ENCODE data around the gene RBPJ. TPM values are rescaled to one million over a fixed set of nuclear protein-coding genes. Genes with fewer than 3 reads are reported as not detected.

The RBPJ gene
- polyA plus RNA-seq, 1 of the 3 experiments (the other 2 are of a cell fraction): 13.8 TPM

GRCh38 chr4:26418850-26419249 lies 98.0 kb downstream of the RBPJ start:
- H3K9me2 ChIP-seq: no peaks in the 10 kb centered on the region
- DNase-seq: no peak
- TF ChIP-seq MEF2A (IDR thresholded peaks at IDR 0.05; ENCODE audit: borderline replicate concordance, low read depth): no peak
- no peak for TF ChIP-seq YY1 (IDR thresholded peaks at IDR 0.05; ENCODE audit: low read depth)
- TF ChIP-seq REST (IDR thresholded peaks at IDR 0.05; ENCODE audit: low read depth, low read length): no peak
- peaks cover 0 to 11% of the 10 kb centered on the region in 2 experiments; a peak in 1 of 4 replicates for H3K4me1 ChIP-seq (ENCODE audit: control insufficient read depth in 1 of 2, insufficient read depth in 2 of 2, low read depth in 1 of 2, low read length in 1 of 2)
- H3K9ac ChIP-seq: no peak overlapping the region
- no peaks in the 10 kb centered on the region for H3K9me3 ChIP-seq
- H3K4me3 ChIP-seq (ENCODE audit: low read depth in 2 of 2, low read length in 1 of 2): no peak overlapping the region
- no peaks in the 10 kb centered on the region for H4K20me1 ChIP-seq (ENCODE audit: insufficient read depth)
- ChIA-PET POLR2A (no interaction called here), CTCF (interaction anchor here (0.7 to 2.8 kb wide), 12 partner anchors 8 to 629 kb away, joined by 3 to 13 read pairs (median 3); no protein-coding TSS in a partner anchor)
- WGBS (ENCODE audit: low lambda C conversion rate): 94% methylated on average over 8 of the region's 9 CpGs
- H2AFZ ChIP-seq (ENCODE audit: low read depth): no peak overlapping the region
- H3F3A ChIP-seq (replicated peaks; ENCODE audit: insufficient read depth): peaks cover 4% of the 10 kb centered on the region
- no peak overlapping the region for H3K27ac ChIP-seq (ENCODE audit: low read depth in 2 of 2, low read length in 1 of 2)
- no peaks in the 10 kb centered on the region for H3K27me3 ChIP-seq (ENCODE audit: insufficient read depth)
- H3K79me2 ChIP-seq (ENCODE audit: insufficient read depth): no peaks in the 10 kb centered on the region
- H3K4me2 ChIP-seq: no peak overlapping the region
- H3K36me3 ChIP-seq (replicated peaks in 1 of 2; ENCODE audit: control insufficient read depth in 1 of 2, insufficient read depth in 2 of 2, low read length in 1 of 2): peaks cover 20 to 24% of the 10 kb centered on the region in 2 experiments

- CTCF ChIA-PET: interaction anchor here (2.5 kb wide), 1 partner anchor 10 kb away, joined by 12 read pairs; no protein-coding TSS in a partner anchor
- TF ChIP-seq RAD21 (IDR thresholded peaks at IDR 0.05; ENCODE audit: low read length) (no peak), TCF12 (IDR thresholded peaks at IDR 0.05) (no peak), FOXJ3 (CRISPR knock-in tag; IDR thresholded peaks at IDR 0.05) (no peak), JUND (IDR thresholded peaks at IDR 0.05) (no peak), TAF1 (IDR thresholded peaks at IDR 0.05; ENCODE audit: borderline replicate concordance, low read depth, low read length) (no peak), NFIC (IDR thresholded peaks at IDR 0.05; ENCODE audit: borderline replicate concordance) (no peak), ZBTB33 (IDR thresholded peaks at IDR 0.05; ENCODE audit: borderline replicate concordance, low read depth) (no peak), USF1 (IDR thresholded peaks at IDR 0.05; ENCODE audit: borderline replicate concordance, low read depth) (no peak), SMC3 (IDR thresholded peaks at IDR 0.05; ENCODE audit: low read depth, low read length) (no peak), MXI1 (IDR thresholded peaks at IDR 0.05; ENCODE audit: low read depth, low read length) (no peak), IRF3 (IDR thresholded peaks at IDR 0.05; ENCODE audit: low read depth, low read length) (no peak), FOSL2 (IDR thresholded peaks at IDR 0.05; ENCODE audit: borderline replicate concordance, low read depth) (no peak), RFX5 (IDR thresholded peaks at IDR 0.05; ENCODE audit: low read length) (no peak), EZH2phosphoT487 (IDR thresholded peaks at IDR 0.05; ENCODE audit: borderline replicate concordance, low read depth) (no peak), RXRA (IDR thresholded peaks at IDR 0.05; ENCODE audit: borderline replicate concordance, low read depth) (no peak), USF2 (IDR thresholded peaks at IDR 0.05; ENCODE audit: borderline replicate concordance, low read depth, low read length) (no peak), CHD2 (IDR thresholded peaks at IDR 0.05; ENCODE audit: low read length, partially characterized antibody) (no peak), POLR2AphosphoS5 (IDR thresholded peaks at IDR 0.05; ENCODE audit: low read depth, low read length) (no peak)
Measured at GRCh38 chr4:26420438-26420837, 99.6 kb downstream of the RBPJ start.

More at GRCh38 chr4:26420438-26420837, 99.6 kb downstream of the RBPJ start:
- no peak overlapping the region for H3K4me2 ChIP-seq
- H3K79me2 ChIP-seq (ENCODE audit: insufficient read depth): no peaks in the 10 kb centered on the region
- no peaks in the 10 kb centered on the region for H4K20me1 ChIP-seq (ENCODE audit: insufficient read depth)
- WGBS (ENCODE audit: low lambda C conversion rate): 98% methylated on average over 2 of the region's 2 CpGs
- no peak overlapping the region for H3K9ac ChIP-seq
- H3K9me3 ChIP-seq: no peaks in the 10 kb centered on the region
- no peaks in the 10 kb centered on the region for H3K9me2 ChIP-seq
- H3F3A ChIP-seq (replicated peaks; ENCODE audit: insufficient read depth): peaks cover 4% of the 10 kb centered on the region
- no peak overlapping the region; a peak in 1 of 4 replicates for H3K27ac ChIP-seq (ENCODE audit: low read depth in 2 of 2, low read length in 1 of 2)
- peaks cover 0 to 11% of the 10 kb centered on the region in 2 experiments; a peak in 1 of 4 replicates for H3K4me1 ChIP-seq (ENCODE audit: control insufficient read depth in 1 of 2, insufficient read depth in 2 of 2, low read depth in 1 of 2, low read length in 1 of 2)
- no peak for DNase-seq
- no peak overlapping the region for H3K4me3 ChIP-seq (ENCODE audit: low read depth in 2 of 2, low read length in 1 of 2)
- POLR2A ChIA-PET: no interaction called here
- no peak overlapping the region for H2AFZ ChIP-seq (ENCODE audit: low read depth)
- no peaks in the 10 kb centered on the region for H3K27me3 ChIP-seq (ENCODE audit: insufficient read depth)
- H3K36me3 ChIP-seq (replicated peaks in 1 of 2; ENCODE audit: control insufficient read depth in 1 of 2, insufficient read depth in 2 of 2, low read length in 1 of 2): peaks cover 23 to 24% of the 10 kb centered on the region in 2 experiments
